ENCODE data around the gene CDON. TPM values are rescaled to one million over a fixed set of nuclear protein-coding genes. Genes with fewer than 3 reads are reported as not detected.

The CDON gene
- total RNA-seq, 2 experiments from 2014 or later: 1.8 to 3.2 TPM

DNA sequence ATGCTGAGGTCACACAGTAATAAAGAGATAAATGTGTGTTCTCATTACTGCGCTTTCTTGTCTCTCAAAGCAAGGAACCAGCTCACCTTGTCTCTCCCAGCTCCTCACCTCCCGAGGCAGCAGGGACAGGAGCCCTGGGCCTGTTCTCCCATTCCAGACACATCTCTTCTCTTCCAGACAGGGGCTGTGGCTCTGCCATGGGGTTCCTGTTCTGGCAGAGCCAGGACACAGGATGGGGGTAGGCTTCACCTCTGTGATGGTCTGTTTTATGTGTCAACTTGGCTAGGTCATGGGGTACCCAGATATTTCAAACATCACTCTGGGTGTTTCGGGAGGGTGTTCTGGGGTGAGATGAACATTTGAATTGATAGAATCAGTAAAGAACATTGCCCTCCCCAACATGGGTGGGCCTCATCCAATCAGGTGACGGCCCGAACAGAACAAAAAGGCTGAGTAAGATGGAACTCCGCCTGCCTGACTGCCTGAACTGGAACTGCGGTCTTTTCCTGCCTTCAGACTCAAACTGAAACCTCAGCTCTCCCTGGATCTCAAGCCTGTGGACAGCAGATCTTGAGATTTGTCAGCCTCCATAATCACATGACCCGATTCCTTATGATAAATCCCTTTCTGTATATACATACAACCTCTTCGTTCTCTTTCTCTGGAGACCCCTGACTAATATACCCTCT is 118.9 kb downstream of the CDON start:
- ChIA-PET CTCF (interaction anchor here (0.7 to 4.2 kb wide), 4 partner anchors 15 to 249 kb away, joined by 3 to 25 read pairs (median 4); no protein-coding TSS in a partner anchor), POLR2A (interaction anchor here (0.7 kb wide), 1 partner anchor 710 kb away, joined by 3 read pairs; no protein-coding TSS in a partner anchor)
- DNase-seq (no peak), ATAC-seq (no peak)
- Mint-ChIP-seq H3K4me3 (no peak overlapping the region), H3K9me3 (ENCODE audit: low read depth) (no peaks in the 10 kb centered on the region), H3K27me3 (no peaks in the 10 kb centered on the region), H3K27ac (no peak overlapping the region), H3K36me3 (ENCODE audit: low read depth) (no peaks in the 10 kb centered on the region), H3K4me1 (peaks cover 7% of the 10 kb centered on the region)
- intact Hi-C loops (cut with DNase I, micrococcal nuclease): loop anchor here (5.0 kb wide), 2 partner anchors 173 to 248 kb away; no protein-coding TSS in a partner anchor

GRCh38 chr11:125942771-125943428 is 119.8 kb downstream of the CDON start:
- H3K36me3 Mint-ChIP-seq (ENCODE audit: low read depth): no peaks in the 10 kb centered on the region
- intact Hi-C loops (cut with DNase I, micrococcal nuclease): loop anchor here (1.0 to 5.0 kb wide), 3 partner anchors 174 to 251 kb away; no protein-coding TSS in a partner anchor
- peaks cover 10% of the 10 kb centered on the region for H3K4me1 Mint-ChIP-seq
- no peaks in the 10 kb centered on the region for H3K27me3 Mint-ChIP-seq
- DNase-seq (no peak), ATAC-seq (no peak)
- no peak overlapping the region for H3K4me3 Mint-ChIP-seq
- no peak overlapping the region for H3K27ac Mint-ChIP-seq
- ChIA-PET POLR2A (interaction anchor here (0.7 kb wide), 1 partner anchor 711 kb away, joined by 3 read pairs; no protein-coding TSS in a partner anchor), CTCF (interaction anchor here (0.5 to 4.2 kb wide), 7 partner anchors 13 to 447 kb away, joined by 3 to 25 read pairs (median 4); no protein-coding TSS in a partner anchor)
- H3K9me3 Mint-ChIP-seq (ENCODE audit: low read depth): no peaks in the 10 kb centered on the region

- Mint-ChIP-seq H3K9me3 (ENCODE audit: low read depth) (no peaks in the 10 kb centered on the region), H3K27me3 (no peaks in the 10 kb centered on the region), H3K4me1 (peaks cover 10% of the 10 kb centered on the region), H3K4me3 (no peak overlapping the region), H3K27ac (no peak overlapping the region), H3K36me3 (ENCODE audit: low read depth) (no peaks in the 10 kb centered on the region)
- intact Hi-C loops (cut with DNase I, micrococcal nuclease): loop anchor here (1.0 to 5.0 kb wide), 3 partner anchors 175 to 252 kb away; no protein-coding TSS in a partner anchor
- CTCF ChIA-PET: interaction anchor here (0.7 to 4.2 kb wide), 7 partner anchors 10 to 259 kb away, joined by 3 to 25 read pairs (median 4); no protein-coding TSS in a partner anchor
- peak; percentile 92 for ATAC-seq
- DNase-seq: peak; percentile 75
- POLR2A ChIA-PET: no interaction called here
Measured at GRCh38 chr11:125941619-125942611, 120.8 kb downstream of the CDON start.

DNA sequence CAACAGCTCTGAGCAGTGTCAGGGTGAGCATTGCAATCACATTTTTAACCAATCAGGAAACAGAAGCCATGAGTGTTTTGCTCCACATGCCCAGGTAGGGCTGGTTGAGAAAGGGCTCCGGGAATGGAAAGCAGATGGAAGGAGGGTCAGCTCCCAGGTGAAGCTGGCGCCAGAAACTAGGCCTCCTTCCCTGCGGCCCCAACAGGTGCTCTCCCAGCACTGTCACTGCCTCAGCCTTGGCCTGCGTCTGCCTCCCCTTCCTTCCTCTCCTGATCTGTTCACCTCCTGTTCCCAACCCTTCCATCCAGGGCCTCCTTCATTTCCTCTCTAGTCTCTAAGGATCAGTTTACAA is 121.4 kb downstream of the CDON start:
- POLR2A ChIA-PET: no interaction called here
- no peak for ATAC-seq
- CTCF ChIA-PET: interaction anchor here (0.6 to 4.2 kb wide), 5 partner anchors 9 to 260 kb away, joined by 4 to 25 read pairs (median 4); no protein-coding TSS in a partner anchor
- no peaks in the 10 kb centered on the region for H3K27me3 Mint-ChIP-seq
- intact Hi-C loops (cut with DNase I, micrococcal nuclease): loop anchor here (5.0 kb wide), 2 partner anchors 176 to 251 kb away; no protein-coding TSS in a partner anchor
- H3K4me3 Mint-ChIP-seq: no peak overlapping the region
- H3K27ac Mint-ChIP-seq: no peak overlapping the region
- H3K36me3 Mint-ChIP-seq (ENCODE audit: low read depth): no peaks in the 10 kb centered on the region
- no peaks in the 10 kb centered on the region for H3K9me3 Mint-ChIP-seq (ENCODE audit: low read depth)
- peaks cover 10% of the 10 kb centered on the region for H3K4me1 Mint-ChIP-seq
- DNase-seq: no peak

DNA sequence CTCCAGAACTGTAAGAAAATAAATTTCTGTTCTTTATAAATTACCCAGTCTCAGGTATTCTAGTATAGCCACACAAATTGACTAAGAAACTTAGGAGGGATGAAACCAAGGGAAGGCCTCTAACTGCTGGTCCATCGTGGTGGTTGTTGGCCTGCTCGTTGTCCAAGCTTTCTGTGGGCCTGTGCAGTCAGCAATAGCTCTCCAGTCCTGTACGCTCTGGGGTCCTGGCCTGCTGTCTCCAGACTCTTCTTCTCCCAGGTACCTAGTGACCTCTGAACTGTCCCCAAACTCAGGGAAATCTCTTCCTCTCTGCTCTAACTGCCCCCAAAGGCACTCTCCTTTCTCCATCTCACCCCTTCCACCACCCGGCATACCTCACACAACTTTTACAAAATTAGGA is 122.5 kb downstream of the CDON start:
- H3K4me1 Mint-ChIP-seq: peaks cover 10% of the 10 kb centered on the region

DNA sequence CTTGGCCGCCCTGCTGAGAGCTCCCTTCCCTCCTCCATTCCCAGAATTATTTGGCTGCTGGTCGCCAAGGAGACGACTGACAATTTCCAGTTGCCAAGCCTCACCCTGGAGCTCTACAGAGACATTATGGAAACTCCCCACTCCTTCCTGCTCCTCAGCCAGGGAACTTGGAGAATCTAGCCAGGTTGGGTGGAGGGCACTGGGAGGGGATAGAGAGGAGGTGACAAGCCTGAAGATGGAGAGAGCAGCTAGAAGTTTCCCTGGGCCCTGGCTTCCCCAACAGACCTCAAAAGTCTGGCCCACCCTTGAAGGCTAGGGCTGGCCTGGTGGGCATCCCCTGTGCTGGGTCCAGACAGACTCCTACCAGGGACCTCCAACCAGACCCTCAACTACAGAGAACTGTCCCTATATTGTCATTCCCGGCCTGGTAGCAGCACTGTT is 123.6 kb downstream of the CDON start:
- Mint-ChIP-seq H3K4me1 (peaks cover 10% of the 10 kb centered on the region), H3K27ac (no peak overlapping the region), H3K36me3 (ENCODE audit: low read depth) (no peaks in the 10 kb centered on the region), H3K9me3 (ENCODE audit: low read depth) (no peaks in the 10 kb centered on the region), H3K4me3 (no peak overlapping the region), H3K27me3 (no peaks in the 10 kb centered on the region)
- DNase-seq (no peak), ATAC-seq (no peak)
- CTCF ChIA-PET: interaction anchor here (0.7 to 1.6 kb wide), 4 partner anchors 11 to 291 kb away, joined by 3 to 5 read pairs (median 4); partner anchors contain the start of gene CDON
- POLR2A ChIA-PET: no interaction called here
- intact Hi-C loops (cut with DNase I, micrococcal nuclease): no loop called here

More for the DNA sequence above, 122.5 kb downstream of the CDON start:
- no peaks in the 10 kb centered on the region for H3K27me3 Mint-ChIP-seq
- ATAC-seq: no peak
- no peaks in the 10 kb centered on the region for H3K9me3 Mint-ChIP-seq (ENCODE audit: low read depth)
- ChIA-PET POLR2A (no interaction called here), CTCF (interaction anchor here (0.6 to 1.5 kb wide), 4 partner anchors 174 to 349 kb away, joined by 3 to 6 read pairs (median 5); no protein-coding TSS in a partner anchor)
- H3K27ac Mint-ChIP-seq: no peak overlapping the region
- no peaks in the 10 kb centered on the region for H3K36me3 Mint-ChIP-seq (ENCODE audit: low read depth)
- no peak overlapping the region for H3K4me3 Mint-ChIP-seq
- DNase-seq: no peak
- intact Hi-C loops (cut with DNase I, micrococcal nuclease): loop anchor here (5.0 kb wide), 2 partner anchors 177 to 252 kb away; no protein-coding TSS in a partner anchor

GRCh38 chr11:125938418-125938817 is 124.2 kb downstream of the CDON start:
- intact Hi-C loops (cut with DNase I, micrococcal nuclease): no loop called here
- Mint-ChIP-seq H3K4me1 (peaks cover 10% of the 10 kb centered on the region), H3K9me3 (ENCODE audit: low read depth) (no peaks in the 10 kb centered on the region), H3K27me3 (no peaks in the 10 kb centered on the region), H3K36me3 (ENCODE audit: low read depth) (no peaks in the 10 kb centered on the region), H3K27ac (no peak overlapping the region), H3K4me3 (no peak overlapping the region)
- DNase-seq: peak; percentile 16
- ChIA-PET POLR2A (no interaction called here), CTCF (interaction anchor here (0.6 to 1.6 kb wide), 3 partner anchors 10 to 255 kb away, joined by 3 to 5 read pairs (median 4); no protein-coding TSS in a partner anchor)
- ATAC-seq: peak; percentile 47

- no peak overlapping the region for H3K4me3 Mint-ChIP-seq
- H3K4me1 Mint-ChIP-seq: peaks cover 4% of the 10 kb centered on the region
- no peaks in the 10 kb centered on the region for H3K27me3 Mint-ChIP-seq
- H3K9me3 Mint-ChIP-seq (ENCODE audit: low read depth): no peaks in the 10 kb centered on the region
- ChIA-PET CTCF (no interaction called here), POLR2A (no interaction called here)
- ATAC-seq: no peak
- no peak overlapping the region for H3K27ac Mint-ChIP-seq
- DNase-seq: no peak
- intact Hi-C loops (cut with DNase I, micrococcal nuclease): no loop called here
- no peaks in the 10 kb centered on the region for H3K36me3 Mint-ChIP-seq (ENCODE audit: low read depth)
Measured at GRCh38 chr11:125935618-125936199, 127.0 kb downstream of the CDON start.

DNA sequence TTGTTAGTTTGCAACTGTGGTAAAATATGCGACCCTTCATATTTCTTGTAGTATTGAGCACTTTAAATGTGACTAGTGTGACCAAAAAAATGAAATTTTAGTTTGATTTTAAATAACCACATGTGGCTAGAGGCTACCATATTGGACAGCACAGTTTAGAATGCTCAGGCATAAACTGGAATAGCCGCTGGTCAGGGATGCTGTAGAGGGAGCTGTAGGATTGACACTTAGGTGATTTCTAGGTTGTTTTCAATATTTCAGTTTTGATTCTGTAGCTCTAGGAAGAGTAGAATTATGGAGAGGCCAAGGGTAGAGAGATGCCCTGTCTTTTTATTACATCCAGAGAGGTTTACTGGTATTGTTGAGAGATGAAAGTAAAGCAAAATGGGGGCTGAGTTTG is 127.6 kb downstream of the CDON start:
- H3K36me3 Mint-ChIP-seq (ENCODE audit: low read depth): no peaks in the 10 kb centered on the region
- POLR2A ChIA-PET: no interaction called here
- H3K9me3 Mint-ChIP-seq (ENCODE audit: low read depth): no peaks in the 10 kb centered on the region
- intact Hi-C loops (cut with DNase I, micrococcal nuclease): no loop called here
- ATAC-seq: no peak
- peaks cover 3% of the 10 kb centered on the region for H3K27me3 Mint-ChIP-seq
- DNase-seq: no peak
- CTCF ChIA-PET: no interaction called here
- peaks cover 4% of the 10 kb centered on the region for H3K4me1 Mint-ChIP-seq
- no peak overlapping the region for H3K27ac Mint-ChIP-seq
- no peak overlapping the region for H3K4me3 Mint-ChIP-seq

GRCh38 chr11:125934473-125934872 is 128.2 kb downstream of the CDON start:
- peaks cover 4% of the 10 kb centered on the region for H3K4me1 Mint-ChIP-seq
- H3K27ac Mint-ChIP-seq: no peak overlapping the region
- ChIA-PET POLR2A (no interaction called here), CTCF (no interaction called here)
- no peak for ATAC-seq
- no peaks in the 10 kb centered on the region for H3K36me3 Mint-ChIP-seq (ENCODE audit: low read depth)
- no peak overlapping the region for H3K4me3 Mint-ChIP-seq
- H3K9me3 Mint-ChIP-seq (ENCODE audit: low read depth): no peaks in the 10 kb centered on the region
- peaks cover 4% of the 10 kb centered on the region for H3K27me3 Mint-ChIP-seq
- intact Hi-C loops (cut with DNase I, micrococcal nuclease): no loop called here
- DNase-seq: no peak
